ENCODE measurements around the gene CRISP2. TPM values are rescaled to one million over a fixed set of nuclear protein-coding genes. Genes with fewer than 3 reads are reported as not detected.

CRISP2 gene
- total and polyA plus RNA-seq, 2 of the 13 experiments (the other 11 are each of a cell fraction or from before 2014, with no cell fraction given): not detected

GRCh38 chr6:49645139-49645538 lies 68.2 kb downstream of the CRISP2 start:
- in situ Hi-C loops (cut with HindIII; ENCODE audit: extremely low pct_ligation_motif_present, low pct_unique_long_range_greater_than_20kb): no loop called here
- FAIRE-seq (no peak), ATAC-seq (no peak), DNase-seq (ENCODE audit: low spot score) (no peak)
- no peak overlapping the region for H3K4me2 ChIP-seq (ENCODE audit: low read depth, low read length)
- H2AFZ ChIP-seq (ENCODE audit: low read length): no peak overlapping the region
- CTCF ChIA-PET (ENCODE audit: low intra/inter-chr PET ratio, low total read pairs): no interaction called here
- no peak overlapping the region for H3K27ac ChIP-seq (ENCODE audit: extremely low read length, insufficient read depth, low read length)
- no peak overlapping the region for H3K9ac ChIP-seq (ENCODE audit: insufficient read depth, low read depth, low read length)
- H3K36me3 ChIP-seq (replicated peaks in 1 of 2; ENCODE audit: control insufficient read depth in 1 of 2, insufficient read depth in 2 of 2, low read length in 2 of 2): no peaks in the 10 kb centered on the region
- no peaks in the 10 kb centered on the region for H3K9me3 ChIP-seq (ENCODE audit: low read length)
- intact Hi-C loops (cut with micrococcal nuclease; ENCODE audit: unreplicated experiment): no loop called here
- TF ChIP-seq SKI (IDR thresholded peaks at IDR 0.05; ENCODE audit: partially characterized antibody): no peak
- TF ChIP-seq ZFP91 (CRISPR knock-in tag; IDR thresholded peaks at IDR 0.05; ENCODE audit: borderline replicate concordance): no peak
- no peak for TF ChIP-seq ZNF841 (CRISPR knock-in tag; IDR thresholded peaks at IDR 0.05; ENCODE audit: borderline replicate concordance)
- TF ChIP-seq ZNF362 (CRISPR knock-in tag; IDR thresholded peaks at IDR 0.05; ENCODE audit: borderline replicate concordance): no peak
- no peak for TF ChIP-seq ZNF83 (CRISPR knock-in tag; IDR thresholded peaks at IDR 0.05; ENCODE audit: borderline replicate concordance)
- no peak for TF ChIP-seq SMAD3 (CRISPR knock-in tag; IDR thresholded peaks at IDR 0.05)
- H3K79me2 ChIP-seq (ENCODE audit: insufficient read depth, low read length): no peaks in the 10 kb centered on the region
- no peaks in the 10 kb centered on the region for H4K20me1 ChIP-seq (ENCODE audit: insufficient read depth, low read length)
- H3K27me3 ChIP-seq (ENCODE audit: control insufficient read depth in 1 of 2, insufficient read depth in 2 of 2, low read length in 2 of 2): no peaks in the 10 kb centered on the region
- 35% methylated on average over 3 of the region's 3 CpGs for WGBS (ENCODE audit: low lambda C conversion rate)
- no TSS peak for BruUV-seq (replicated peaks)
- POLR2A ChIA-PET: no interaction called here
- no peaks in the 10 kb centered on the region for H3K4me1 ChIP-seq (ENCODE audit: insufficient read depth, low read length)
- no peak overlapping the region for H3K4me3 ChIP-seq (replicated peaks in 1 of 3; ENCODE audit: insufficient read depth in 1 of 3, low read depth in 2 of 3, low read length in 3 of 3)

Other genes starting within 250 kb of the CRISP2 start
- not detected in 2 replicates for gene GLYATL3, start 213.6 kb downstream of the CRISP2 start, total RNA-seq (2016; rRNA removed; fragmentation: Illumina TruSeq; extraction: Trizol)
- 0.05 TPM in 1 of 2 replicates, not detected in the other for gene GLYATL3, start 213.6 kb downstream of the CRISP2 start, polyA plus RNA-seq (2011; rRNA removed)
- gene C6orf141, start 162.9 kb downstream of the CRISP2 start, total RNA-seq (2016; rRNA removed; fragmentation: Illumina TruSeq; extraction: Trizol): not detected in 2 replicates
- 0.07 and 0.12 TPM in 2 replicates for gene C6orf141, start 162.9 kb downstream of the CRISP2 start, polyA plus RNA-seq (2011; rRNA removed)
- gene RHAG, start 76.7 kb downstream of the CRISP2 start, total RNA-seq (2016; rRNA removed; fragmentation: Illumina TruSeq; extraction: Trizol): not detected in 2 replicates
- gene RHAG, start 76.7 kb downstream of the CRISP2 start, polyA plus RNA-seq (2011; rRNA removed): not detected in 2 replicates
- gene CRISP3, start 30.8 kb upstream of the CRISP2 start, total RNA-seq (2016; rRNA removed; fragmentation: Illumina TruSeq; extraction: Trizol): not detected in 2 replicates
- not detected in 2 replicates for gene CRISP3, start 30.8 kb upstream of the CRISP2 start, polyA plus RNA-seq (2011; rRNA removed)
- gene PGK2, start 73.7 kb upstream of the CRISP2 start, total RNA-seq (2016; rRNA removed; fragmentation: Illumina TruSeq; extraction: Trizol): not detected in 2 replicates
- gene PGK2, start 73.7 kb upstream of the CRISP2 start, polyA plus RNA-seq (2011; rRNA removed): not detected in 2 replicates
- gene CRISP1, start 153.0 kb upstream of the CRISP2 start, total RNA-seq (2016; rRNA removed; fragmentation: Illumina TruSeq; extraction: Trizol): not detected in 2 replicates
- not detected in 2 replicates for gene CRISP1, start 153.0 kb upstream of the CRISP2 start, polyA plus RNA-seq (2011; rRNA removed)